Keratinocyte (primary cell): ENCODE measurements around the gene TEX28. TPM values are rescaled to one million over a fixed set of nuclear protein-coding genes. Genes with fewer than 3 reads are reported as not detected.
"Not testable (repeated sequence)": the region's sequence is repeated elsewhere in the genome, so short reads cannot be mapped to it uniquely, and the experiment has no call there.

Source experiments
- DNase-seq: peaks from one replicate; pipeline ENCODE4 v3.0.0-alpha.2; 2011; ENCODE audit warnings: low read depth, missing footprints, low spot score
- FAIRE-seq: peaks from 2 replicates; lab custom pipeline; 2011; peaks lifted over from hg19 to GRCh38; lab: Jason Lieb, UNC
- H2AFZ ChIP-seq: 2 replicates; pipeline ENCODE4 v1.6.0; 2012; ENCODE audit warnings: low read length, control low read depth, inconsistent platforms; ENCODE audit not compliant: control insufficient read depth
- H3K27ac ChIP-seq: 2 replicates; pipeline ENCODE4 v1.5.1; 2011; ENCODE audit warnings: low read length; ENCODE audit not compliant: control insufficient read depth, insufficient read depth
- H3K27me3 ChIP-seq: 3 replicates; pipeline ENCODE4 v1.6.0; 2011; ENCODE audit warnings: low read length; ENCODE audit not compliant: control insufficient read depth, insufficient read depth; ENCODE audit errors: extremely low read depth
- H3K36me3 ChIP-seq, 2 experiments: 2 replicates in 1 of 2; 3 replicates in 1 of 2; pipeline ENCODE4 v1.5.1; 2011; ENCODE audit warnings: low read length in 2 of 2, mild to moderate bottlenecking in 1 of 2; ENCODE audit not compliant: control insufficient read depth in 2 of 2, insufficient read depth in 2 of 2; ENCODE audit errors: extremely low read depth in 1 of 2
- H3K4me1 ChIP-seq: 3 replicates; pipeline ENCODE4 v1.5.1; 2011; ENCODE audit warnings: low read length; ENCODE audit not compliant: control insufficient read depth, insufficient read depth; ENCODE audit errors: extremely low read depth
- H3K4me2 ChIP-seq: 3 replicates; pipeline ENCODE4 v1.6.0; 2011; ENCODE audit warnings: low read depth, low read length; ENCODE audit not compliant: control insufficient read depth, insufficient read depth; ENCODE audit errors: extremely low read depth
- H3K4me3 ChIP-seq, 3 experiments: fragments of 200-600 bp in 1 of 3; sonication (generic) in 1 of 3; 2 replicates in 2 of 3; 3 replicates in 1 of 3; pipeline ENCODE4 v1.5.1; 2011 to 2016; ENCODE audit warnings: low read length in 3 of 3, mild to moderate bottlenecking in 3 of 3, control low read depth in 2 of 3, inconsistent platforms in 1 of 3, low read depth in 1 of 3, mixed read lengths in 1 of 3, mixed run types in 1 of 3, moderate library complexity in 1 of 3; ENCODE audit not compliant: control insufficient read depth in 2 of 3, insufficient read depth in 2 of 3; ENCODE audit errors: extremely low read depth in 1 of 3
- H3K79me2 ChIP-seq: 2 replicates; pipeline ENCODE4 v1.6.0; 2012; ENCODE audit warnings: low read length; ENCODE audit not compliant: control insufficient read depth, insufficient read depth
- H3K9ac ChIP-seq: 3 replicates; pipeline ENCODE4 v1.6.0; 2011; ENCODE audit warnings: low read length; ENCODE audit not compliant: control insufficient read depth, insufficient read depth; ENCODE audit errors: extremely low read depth
- H3K9me1 ChIP-seq: 3 replicates; pipeline ENCODE4 v1.6.0; 2011; ENCODE audit warnings: low read length; ENCODE audit not compliant: control insufficient read depth, insufficient read depth; ENCODE audit errors: extremely low read depth
- H3K9me3 ChIP-seq: 2 replicates; pipeline ENCODE4 v1.5.1; 2012; ENCODE audit warnings: low read depth, low read length; ENCODE audit not compliant: control insufficient read depth
- H4K20me1 ChIP-seq: 3 replicates; pipeline ENCODE4 v1.6.0; 2011; ENCODE audit warnings: low read length; ENCODE audit not compliant: control insufficient read depth, insufficient read depth; ENCODE audit errors: extremely low read depth
- dilution Hi-C: fragments of 300-500 bp; cut with MboI; formaldehyde crosslinking; loops from one replicate; pipeline ENCODE4 v1.7.0; 2020; ENCODE audit warnings: low sequenced_read_pairs; ENCODE audit not compliant: extremely low pct_ligation_motif_present
- polyA plus RNA-seq, 5 experiments: library from polyadenylated mRNA; depleted of rRNA in 3 of 5; stranded (reverse) in 3 of 5; stranded (forward) in 1 of 5; unstranded in 1 of 5; fragments of >200 nt; gene quantifications; 1 replicate in 1 of 5; 2 replicates in 3 of 5; 3 replicates in 1 of 5; pipeline versions ENCODE4 v1.2.1 to v1.2.3, GENCODE V29; 2011 to 2012; ENCODE audit warnings: missing spikeins in 2 of 5, low read depth in 1 of 5, low replicate concordance in 1 of 5

TEX28 gene
- polyA plus RNA-seq, 1 donor (not counting 4 experiments of a cell fraction or from before 2014, with no cell fraction given) = not detected

GRCh38 chrX:154284489-154285338 is 10.2 kb downstream of the TEX28 start:
- dilution Hi-C loops, H3K4me3 ChIP-seq, H3K79me2 ChIP-seq, H3K9me3 ChIP-seq, H3K36me3 ChIP-seq, H3K9ac ChIP-seq, H3K9me1 ChIP-seq, H3K4me1 ChIP-seq, H3K27me3 ChIP-seq, H2AFZ ChIP-seq, H3K4me2 ChIP-seq, FAIRE-seq, H4K20me1 ChIP-seq, H3K27ac ChIP-seq, DNase-seq: not testable (repeated sequence)

- H3K27me3 ChIP-seq, H3K36me3 ChIP-seq, H3K9me3 ChIP-seq, FAIRE-seq, H3K4me1 ChIP-seq, H3K79me2 ChIP-seq, H4K20me1 ChIP-seq, H3K4me2 ChIP-seq, H3K9ac ChIP-seq, H3K27ac ChIP-seq, H2AFZ ChIP-seq, H3K9me1 ChIP-seq, H3K4me3 ChIP-seq, DNase-seq, dilution Hi-C loops: not testable (repeated sequence)
Observed at GRCh38 chrX:154269245-154269644, 25.7 kb downstream of the TEX28 start.

GRCh38 chrX:154263072-154263471 is 31.9 kb downstream of the TEX28 start:
- H2AFZ ChIP-seq, H4K20me1 ChIP-seq, FAIRE-seq, H3K9me1 ChIP-seq, dilution Hi-C loops, H3K9ac ChIP-seq, H3K27me3 ChIP-seq, H3K36me3 ChIP-seq, H3K79me2 ChIP-seq, H3K27ac ChIP-seq, H3K4me2 ChIP-seq, H3K4me1 ChIP-seq, H3K4me3 ChIP-seq, H3K9me3 ChIP-seq, DNase-seq: not testable (repeated sequence)

GRCh38 chrX:154258711-154259110 is 36.2 kb downstream of the TEX28 start:
- H3K4me3 ChIP-seq, H2AFZ ChIP-seq, H3K4me1 ChIP-seq, H3K4me2 ChIP-seq, DNase-seq, H3K36me3 ChIP-seq, H3K9me1 ChIP-seq, H3K27ac ChIP-seq, H4K20me1 ChIP-seq, dilution Hi-C loops, H3K79me2 ChIP-seq, H3K9ac ChIP-seq, FAIRE-seq, H3K27me3 ChIP-seq, H3K9me3 ChIP-seq: not testable (repeated sequence)

GRCh38 chrX:154257282-154257681 is 37.6 kb downstream of the TEX28 start, which contains the start of gene OPN1MW3:
Gene OPN1MW3, plus strand, starts transcription at chrX:154257582. Its CDS starts 38 bp downstream, at chrX:154257620.
- H3K9me3 ChIP-seq, DNase-seq, H2AFZ ChIP-seq, dilution Hi-C loops, H3K79me2 ChIP-seq, H3K27ac ChIP-seq, H3K4me2 ChIP-seq, H3K9me1 ChIP-seq, H4K20me1 ChIP-seq, H3K27me3 ChIP-seq, H3K9ac ChIP-seq, FAIRE-seq, H3K4me1 ChIP-seq, H3K36me3 ChIP-seq, H3K4me3 ChIP-seq: not testable (repeated sequence)
